ENCODE measurements around the gene CPEB4. TPM values are rescaled to one million over a fixed set of nuclear protein-coding genes. Genes with fewer than 3 reads are reported as not detected.

Gene CPEB4
- total RNA-seq, 2 donors from 2014 or later: 9.4 to 11.3 TPM

- WGBS, 2 experiments (ENCODE audit: insufficient coverage in 1 of 2, insufficient read length in 1 of 2): 91 to 94% methylated on average over 1 to 5 of the region's 5 CpGs
- no peak overlapping the region for H3K4me3 ChIP-seq (ENCODE audit: low read length)
- no peaks in the 10 kb centered on the region for H3K36me3 Mint-ChIP-seq (ENCODE audit: low read depth)
- H3K27ac ChIP-seq (ENCODE audit: low read depth, low read length): no peak overlapping the region
- H3K36me3 ChIP-seq (ENCODE audit: control insufficient read depth, insufficient read depth, low read length): no peaks in the 10 kb centered on the region
- H3K4me1 ChIP-seq (ENCODE audit: control insufficient read depth, insufficient read depth, low read length): no peaks in the 10 kb centered on the region
- H3K9me3 ChIP-seq (ENCODE audit: control insufficient read depth, low read length): no peaks in the 10 kb centered on the region
- H3K9ac ChIP-seq (ENCODE audit: extremely low read depth, low read length, poor library complexity, severe bottlenecking): no peak overlapping the region
- H3K27ac Mint-ChIP-seq: no peak overlapping the region
- H3K4me3 Mint-ChIP-seq: no peak overlapping the region
- no peaks in the 10 kb centered on the region for H3K27me3 Mint-ChIP-seq (ENCODE audit: insufficient read depth)
- DNase-seq: no peak
- H3K4me1 Mint-ChIP-seq: no peaks in the 10 kb centered on the region
- no peaks in the 10 kb centered on the region for H3K27me3 ChIP-seq (ENCODE audit: control insufficient read depth, insufficient read depth, low read length, poor library complexity, severe bottlenecking)
- no peaks in the 10 kb centered on the region for H3K9me3 Mint-ChIP-seq
- no peak for TF ChIP-seq CTCF (conservative IDR thresholded peaks at IDR 0.05)
Measured at GRCh38 chr5:173878224-173878967, 9.8 kb upstream of the CPEB4 start.

GRCh38 chr5:173880306-173880985 is 7.7 kb upstream of the CPEB4 start:
- WGBS, 2 experiments (ENCODE audit: insufficient coverage in 1 of 2, insufficient read length in 1 of 2): 85 to 94% methylated on average over 4 to 5 of the region's 5 CpGs
- Histone ChIP-seq H3K27me3 (ENCODE audit: control insufficient read depth, insufficient read depth, low read length, poor library complexity, severe bottlenecking) (no peaks in the 10 kb centered on the region), H3K9ac (ENCODE audit: extremely low read depth, low read length, poor library complexity, severe bottlenecking) (no peak overlapping the region), H3K4me1 (ENCODE audit: control insufficient read depth, insufficient read depth, low read length) (no peaks in the 10 kb centered on the region), H3K9me3 (ENCODE audit: control insufficient read depth, low read length) (no peaks in the 10 kb centered on the region), H3K27ac (ENCODE audit: low read depth, low read length) (no peak overlapping the region), H3K4me3 (ENCODE audit: low read length) (no peak overlapping the region), H3K36me3 (ENCODE audit: control insufficient read depth, insufficient read depth, low read length) (no peaks in the 10 kb centered on the region)
- DNase-seq: no peak
- H3K36me3 Mint-ChIP-seq (ENCODE audit: low read depth): no peaks in the 10 kb centered on the region
- no peak overlapping the region for H3K27ac Mint-ChIP-seq
- no peaks in the 10 kb centered on the region for H3K9me3 Mint-ChIP-seq
- TF ChIP-seq CTCF (conservative IDR thresholded peaks at IDR 0.05): no peak
- H3K27me3 Mint-ChIP-seq (ENCODE audit: insufficient read depth): no peaks in the 10 kb centered on the region
- H3K4me1 Mint-ChIP-seq: peaks cover 9% of the 10 kb centered on the region
- no peak overlapping the region for H3K4me3 Mint-ChIP-seq

- no peaks in the 10 kb centered on the region for H3K9me3 ChIP-seq (ENCODE audit: control insufficient read depth, low read length)
- Mint-ChIP-seq H3K36me3 (ENCODE audit: low read depth) (no peaks in the 10 kb centered on the region), H3K27ac (no peak overlapping the region), H3K27me3 (ENCODE audit: insufficient read depth) (no peaks in the 10 kb centered on the region), H3K4me1 (peaks cover 14% of the 10 kb centered on the region), H3K9me3 (no peaks in the 10 kb centered on the region), H3K4me3 (no peak overlapping the region)
- 94 to 100% methylated on average over 6 of the region's 6 CpGs for WGBS, 2 experiments (ENCODE audit: insufficient coverage in 1 of 2, insufficient read length in 1 of 2)
- H3K27ac ChIP-seq (ENCODE audit: low read depth, low read length): no peak overlapping the region
- H3K9ac ChIP-seq (ENCODE audit: extremely low read depth, low read length, poor library complexity, severe bottlenecking): no peak overlapping the region
- no peak for TF ChIP-seq CTCF (conservative IDR thresholded peaks at IDR 0.05)
- H3K36me3 ChIP-seq (ENCODE audit: control insufficient read depth, insufficient read depth, low read length): no peaks in the 10 kb centered on the region
- no peak for DNase-seq
- no peaks in the 10 kb centered on the region for H3K27me3 ChIP-seq (ENCODE audit: control insufficient read depth, insufficient read depth, low read length, poor library complexity, severe bottlenecking)
- H3K4me1 ChIP-seq (ENCODE audit: control insufficient read depth, insufficient read depth, low read length): no peaks in the 10 kb centered on the region
- no peak overlapping the region for H3K4me3 ChIP-seq (ENCODE audit: low read length)
Measured at GRCh38 chr5:173881811-173882575, 6.2 kb upstream of the CPEB4 start.

Measured in endodermal cell (in vitro differentiated cells).